NCI-H774 (cell line): ENCODE data around the gene CFAP141.
"Not testable (repeated sequence)": the region's sequence is repeated elsewhere in the genome, so short reads cannot be mapped to it uniquely, and the experiment has no call there.

Source experiments
- DNase-seq: peaks from one replicate; lab custom pipeline; 2025; lab: John Stamatoyannopoulos, UW

The CFAP141 gene

DNA sequence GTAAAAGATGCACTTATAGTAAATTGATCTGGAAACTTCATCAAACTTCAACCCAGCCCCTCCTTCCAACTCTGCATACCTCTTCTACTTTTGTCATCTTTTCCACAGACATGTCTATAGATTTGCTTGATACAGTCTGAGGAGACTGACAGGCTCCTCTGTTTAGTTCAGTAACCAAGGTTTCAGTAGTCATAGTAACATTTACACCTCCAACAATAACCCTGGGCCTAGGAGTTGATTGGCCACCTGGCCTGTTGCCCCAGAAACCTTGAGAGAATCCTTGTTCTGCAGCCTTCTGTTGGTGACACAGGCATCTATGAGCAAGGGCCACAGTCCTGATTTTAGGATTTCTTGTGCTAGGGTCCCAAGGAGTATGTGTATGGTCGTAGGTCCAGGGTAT is at the start of gene CFAP141:
TSS of gene CFAP141 (minus strand) at position 138 of the 400 bp plus-strand sequence. CDS start at position 112, 26 bp downstream.
- no peak for DNase-seq

DNA sequence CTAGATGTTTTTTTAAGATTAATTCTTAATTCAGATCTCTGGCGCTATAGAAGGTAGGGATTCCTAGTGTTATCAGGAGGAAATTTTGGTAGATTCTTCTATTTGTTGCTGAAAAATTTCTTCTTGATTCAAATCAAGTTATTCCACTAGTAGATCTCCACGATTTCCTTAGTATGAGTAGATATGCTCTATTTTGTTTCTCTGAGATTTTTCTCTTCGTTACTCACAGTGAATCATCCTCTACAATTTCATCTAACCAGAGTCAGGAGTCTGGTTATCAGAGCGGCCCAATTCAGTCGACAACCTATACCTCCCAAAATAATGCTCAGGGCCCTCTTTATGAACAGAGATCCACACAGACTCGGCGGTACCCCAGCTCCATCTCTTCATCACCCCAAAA is 47.5 kb upstream of the CFAP141 start:
- no peak for DNase-seq

DNA sequence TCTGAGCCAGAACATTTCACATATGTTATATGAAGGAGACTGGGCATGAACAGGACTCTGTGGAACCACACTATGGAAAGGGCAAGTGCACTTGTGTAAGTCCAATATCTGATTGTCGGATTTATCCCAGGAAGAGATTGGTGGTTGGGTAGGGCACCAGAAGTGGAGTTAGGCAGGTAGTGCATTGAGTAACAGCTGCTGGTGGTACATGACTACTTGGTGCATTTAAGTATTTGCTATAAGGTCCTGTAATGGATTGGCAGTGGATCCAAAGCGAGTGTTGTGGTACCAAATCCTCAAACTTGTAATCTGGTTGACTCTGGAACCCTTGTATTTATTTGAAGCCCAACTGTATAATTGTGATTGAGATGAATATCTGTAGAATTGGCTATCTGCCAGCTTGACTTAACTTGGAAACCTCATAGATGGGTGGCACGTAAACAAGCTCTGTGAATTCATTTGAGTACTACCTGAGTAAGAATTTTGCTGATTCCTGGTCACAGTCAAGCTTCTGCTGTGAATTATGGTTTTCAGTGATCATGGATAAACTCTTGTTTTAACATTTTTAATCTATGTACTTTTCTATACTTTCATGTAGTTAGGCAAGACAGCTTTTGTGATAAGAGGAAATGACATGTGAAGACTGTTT is 35.7 kb upstream of the CFAP141 start:
- DNase-seq = no peak

DNA sequence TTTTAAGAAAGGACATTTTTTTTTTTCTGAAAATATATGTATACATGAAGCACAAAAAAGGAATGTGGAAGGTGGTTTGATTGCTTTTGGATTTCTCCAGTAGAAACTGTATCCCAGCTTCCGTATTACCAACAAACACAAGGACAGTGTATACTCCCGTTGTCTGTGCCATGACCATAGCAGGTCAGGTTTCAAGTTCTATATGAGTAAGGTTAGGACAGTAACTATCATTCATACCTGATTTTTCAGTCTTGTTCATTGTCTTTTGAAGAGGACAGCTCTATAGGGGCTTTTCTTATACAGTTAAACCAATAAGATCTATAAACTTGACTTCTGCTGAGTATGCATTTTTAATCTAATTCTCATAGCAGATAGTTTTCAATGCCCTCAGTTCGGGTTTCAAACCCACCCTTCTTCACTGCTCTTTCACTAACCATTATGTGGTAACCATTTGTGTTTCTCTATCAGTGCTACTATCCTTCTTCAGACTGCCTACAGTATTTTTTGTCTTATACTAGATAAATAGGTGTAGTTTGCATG is 34.2 kb upstream of the CFAP141 start:
- no peak for DNase-seq

DNA sequence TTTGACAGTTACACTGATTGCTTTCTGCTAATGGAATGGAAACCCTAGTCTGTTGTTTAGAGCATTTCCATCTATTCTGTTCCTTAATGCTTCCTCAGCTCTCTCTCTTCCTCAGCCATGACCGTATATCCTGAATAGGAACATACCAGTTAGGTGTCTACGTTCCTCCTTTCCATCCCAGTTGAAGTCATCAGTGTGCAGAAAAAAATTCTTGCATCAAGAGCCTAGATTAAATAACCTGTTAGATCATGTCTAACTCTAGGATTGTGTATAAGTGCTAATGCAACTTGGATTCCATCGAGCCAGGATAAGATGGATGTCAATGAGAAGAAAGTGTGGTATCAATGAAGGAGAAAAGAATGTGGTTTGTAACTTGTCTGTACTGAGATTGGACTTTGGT is 33.4 kb upstream of the CFAP141 start:
- no peak for DNase-seq

DNA sequence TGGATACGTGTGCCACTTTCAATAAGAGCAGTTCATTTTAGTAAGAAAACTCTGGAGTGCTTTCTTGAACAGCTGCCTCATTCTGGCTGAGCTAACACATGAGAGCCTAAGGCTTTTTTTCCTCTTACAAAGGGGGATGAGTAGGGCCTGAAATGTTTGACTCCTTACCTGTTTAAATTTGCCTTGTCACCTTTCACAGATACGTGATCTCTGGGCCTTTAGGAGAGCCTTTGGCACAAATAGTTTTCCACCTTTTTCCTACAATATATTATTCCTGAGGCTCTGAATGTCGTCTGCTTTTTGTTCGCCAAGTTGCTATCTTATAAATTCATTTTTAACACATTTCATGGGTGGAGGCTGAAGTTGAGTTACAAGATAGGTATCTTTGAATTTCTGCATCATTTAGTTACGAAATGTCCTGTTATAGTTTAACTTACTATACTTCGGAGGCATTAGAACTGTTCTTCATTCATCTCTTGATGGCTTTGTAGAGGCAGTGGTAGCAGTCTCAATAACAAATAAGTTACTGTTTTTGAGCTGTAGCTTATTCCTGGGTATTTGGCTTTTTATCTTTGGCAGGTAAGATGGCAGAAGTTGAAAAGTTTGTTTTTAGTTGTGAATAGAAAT is 31.9 kb upstream of the CFAP141 start:
- no peak for DNase-seq

DNA sequence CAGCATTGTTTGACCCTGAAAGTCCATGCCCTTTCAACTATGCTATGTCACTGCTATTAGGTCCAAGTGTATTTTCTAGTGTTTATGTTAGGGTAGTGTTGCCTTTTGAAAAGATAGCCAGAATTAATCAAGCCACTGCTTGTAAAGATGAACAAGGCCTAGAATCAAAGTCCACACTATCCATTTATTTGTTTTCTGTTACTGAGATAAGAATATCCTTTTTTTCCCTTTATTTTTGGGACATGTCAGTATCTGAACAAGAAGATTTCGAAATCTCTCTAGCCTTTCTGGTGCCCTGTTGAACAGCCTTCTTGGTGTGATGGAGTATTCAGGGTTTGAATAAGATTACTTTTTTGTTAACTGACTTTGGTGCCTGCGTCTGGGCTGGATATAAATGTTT is 31.3 kb upstream of the CFAP141 start:
- no peak for DNase-seq

DNA sequence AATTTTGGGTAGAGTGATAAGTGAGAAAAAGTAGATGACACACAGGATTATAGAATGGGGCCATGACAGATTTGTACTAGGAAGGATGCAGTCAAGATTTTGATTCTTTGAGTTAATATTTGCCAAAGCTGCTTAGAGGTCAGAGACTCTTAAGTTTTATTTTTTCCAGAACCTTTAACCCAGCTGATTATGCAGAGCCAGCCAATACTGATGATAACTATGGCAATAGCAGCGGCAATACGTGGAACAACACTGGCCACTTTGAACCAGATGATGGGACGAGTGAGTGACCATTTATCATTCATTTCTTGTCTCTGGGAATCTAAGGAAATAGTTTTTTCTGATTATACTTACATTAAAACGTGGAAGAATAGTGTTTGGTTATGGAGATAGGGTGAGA is 30.7 kb upstream of the CFAP141 start:
- DNase-seq = no peak

DNA sequence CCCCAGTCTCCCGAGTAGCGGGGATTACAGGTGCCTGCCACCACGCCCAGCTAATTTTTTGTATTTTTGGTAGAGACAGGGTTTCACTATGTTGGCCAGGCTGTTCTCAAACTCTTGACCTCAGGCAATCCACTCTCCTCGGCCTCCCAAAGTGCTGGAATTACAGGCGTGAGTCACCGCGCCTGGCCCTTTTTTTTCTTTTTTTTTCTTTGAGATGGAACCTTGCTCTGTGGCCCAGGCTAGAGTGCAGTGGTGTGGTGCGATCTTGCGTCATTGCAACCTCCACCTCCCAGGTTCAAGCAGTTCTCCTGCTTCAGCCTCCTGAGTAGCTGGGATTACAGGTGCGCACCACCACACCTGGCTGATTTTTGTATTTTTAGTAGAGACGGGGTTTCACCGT is 27.0 kb upstream of the CFAP141 start:
- DNase-seq = not testable (repeated sequence)

DNA sequence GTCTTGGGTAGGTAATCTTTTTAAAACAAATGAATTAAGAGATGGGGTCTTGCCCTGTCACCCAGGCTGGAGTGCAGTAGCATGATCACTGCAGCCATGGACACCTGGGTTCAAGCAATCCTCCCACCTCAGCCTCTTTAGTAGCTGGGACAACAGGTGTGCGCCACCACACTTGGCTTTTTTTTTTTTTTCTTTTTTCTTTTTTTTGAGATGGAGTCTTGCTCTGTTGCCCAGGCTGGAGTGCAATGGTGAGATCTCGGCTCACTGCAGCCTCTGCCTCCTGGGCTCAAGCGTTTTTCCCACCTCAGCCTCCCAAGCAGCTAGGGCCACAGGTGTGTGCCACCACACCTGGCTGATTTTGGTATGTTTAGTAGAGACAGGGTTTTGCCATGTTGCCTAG is 25.0 kb upstream of the CFAP141 start:
- DNase-seq = not testable (repeated sequence)

DNA sequence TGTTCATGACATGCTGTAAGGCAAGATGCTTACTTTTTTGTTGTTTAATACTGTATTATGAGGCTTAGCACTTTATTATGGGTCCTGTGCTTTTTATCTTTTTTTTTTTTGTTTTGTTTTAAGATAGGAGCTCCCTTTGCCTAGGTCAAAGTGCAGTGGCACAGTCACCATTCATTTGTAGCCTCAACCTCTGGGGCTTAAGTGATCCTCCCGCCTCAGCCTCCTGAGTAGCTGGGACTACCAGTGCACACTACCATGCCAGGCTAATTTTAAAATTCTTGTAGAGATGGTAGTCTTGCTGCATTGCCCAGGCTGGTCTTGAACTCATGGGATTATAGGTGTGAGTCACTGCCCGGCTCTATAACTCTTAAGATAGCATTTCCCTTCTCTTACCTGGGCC is 19.2 kb upstream of the CFAP141 start:
- no peak for DNase-seq

DNA sequence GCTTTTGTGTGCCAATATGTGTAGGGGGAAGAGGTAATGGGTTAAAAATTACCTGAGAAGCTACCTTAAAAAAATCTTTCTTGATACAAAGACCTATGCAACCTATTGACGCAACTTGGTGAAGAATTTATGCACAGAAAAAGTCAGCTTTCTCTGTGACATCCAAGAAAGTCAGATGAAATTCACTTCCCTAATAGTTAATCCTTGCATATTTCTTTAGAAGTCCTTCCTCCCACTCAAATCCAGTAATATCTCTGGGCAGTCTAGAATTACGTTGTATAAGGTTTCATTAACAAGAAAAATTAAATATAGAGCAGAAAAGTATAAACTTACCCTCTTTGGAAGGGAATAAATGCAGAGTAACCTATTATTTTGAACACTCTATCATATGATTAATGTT is 17.5 kb upstream of the CFAP141 start:
- DNase-seq = no peak

DNA sequence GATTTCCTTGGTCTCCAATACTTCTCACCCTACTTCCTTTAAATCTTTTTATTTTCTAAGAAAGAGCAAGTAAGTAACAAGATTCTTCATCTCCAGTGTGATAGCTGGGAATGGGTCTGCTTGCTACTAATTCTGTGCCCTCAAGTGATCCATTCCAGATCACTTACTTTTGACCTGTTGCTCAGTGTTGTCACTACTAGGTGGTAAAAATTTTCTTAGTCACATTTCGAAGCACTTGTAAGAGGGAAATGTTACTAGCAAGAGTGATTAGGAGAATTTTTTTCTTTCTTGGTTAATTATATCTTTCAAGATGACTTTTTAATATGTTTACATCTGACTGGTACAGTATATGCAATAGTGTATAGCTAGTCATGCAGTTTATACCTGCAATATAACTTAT is 16.8 kb upstream of the CFAP141 start:
- no peak for DNase-seq

DNA sequence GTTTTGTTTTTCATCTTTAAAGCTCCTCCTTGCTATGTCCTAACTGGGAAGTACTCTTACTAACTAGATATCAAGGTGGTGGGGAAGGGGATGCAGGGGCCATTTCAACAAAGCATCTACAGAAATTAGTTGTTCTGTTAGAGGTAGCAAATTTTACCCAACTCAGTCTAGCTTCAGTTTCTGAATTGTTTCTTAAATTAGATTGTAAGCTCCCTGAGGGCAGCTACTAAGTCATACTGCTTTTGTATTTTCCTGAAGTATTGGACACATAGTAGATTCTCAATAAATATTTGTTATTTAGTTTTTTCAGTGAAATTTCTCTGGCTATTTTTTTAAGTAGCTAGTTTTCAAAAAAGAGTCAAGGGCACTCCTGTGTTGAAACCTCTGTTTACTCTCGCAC is 16.4 kb upstream of the CFAP141 start:
- DNase-seq = no peak

DNA sequence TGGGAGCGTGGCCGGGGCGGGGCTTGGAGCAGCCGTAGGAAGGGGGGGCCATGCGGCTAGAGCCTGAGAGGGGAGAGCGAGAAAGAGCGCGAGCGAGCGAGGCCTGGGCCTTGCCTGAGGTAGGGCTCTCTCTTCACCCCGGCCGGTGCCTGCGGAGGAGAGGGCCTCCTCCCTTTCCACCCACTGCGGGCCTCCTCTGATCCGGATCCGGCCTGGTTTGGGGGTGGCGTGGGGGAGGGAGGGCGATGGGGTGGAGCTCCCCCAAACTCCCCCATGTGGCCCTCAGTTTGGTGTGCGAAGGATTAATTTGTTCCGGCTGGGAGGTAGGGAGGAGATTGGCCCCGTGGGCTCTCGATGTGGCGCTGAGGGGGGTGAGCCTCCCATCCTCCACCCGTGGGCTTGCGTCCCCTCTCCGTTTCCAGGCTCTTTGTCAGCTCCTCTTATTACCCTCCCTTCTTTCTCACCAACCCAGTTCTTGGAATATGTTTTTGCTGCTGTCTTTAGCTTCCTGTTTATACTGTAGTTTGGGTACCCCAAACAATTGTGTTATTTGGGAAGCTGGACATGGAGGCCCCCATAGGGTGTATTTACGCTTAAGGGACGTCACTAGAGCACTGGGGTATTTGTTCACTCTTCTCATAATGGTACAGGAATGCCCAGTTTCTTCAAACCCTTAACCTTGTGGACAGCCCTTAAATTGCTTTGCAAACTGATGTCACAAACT is 15.3 kb upstream of the CFAP141 start:
- peak; percentile 41 for DNase-seq

DNA sequence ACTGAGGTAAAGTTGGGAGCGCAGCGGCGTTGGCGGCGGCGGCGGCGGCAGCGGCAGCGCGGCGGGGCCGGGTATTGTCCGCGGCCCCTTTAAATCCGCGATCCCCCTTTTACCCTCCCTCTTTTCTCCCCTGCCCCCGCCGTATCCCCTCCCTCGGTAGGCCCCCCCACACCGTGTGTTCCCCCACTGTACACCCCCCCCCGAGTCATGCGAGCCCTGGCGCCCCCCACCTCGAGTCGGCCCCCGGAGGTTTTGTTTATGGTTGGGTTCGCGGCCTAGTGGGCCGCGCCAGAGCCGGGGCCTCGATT is 14.8 kb upstream of the CFAP141 start:
- no peak for DNase-seq

DNA sequence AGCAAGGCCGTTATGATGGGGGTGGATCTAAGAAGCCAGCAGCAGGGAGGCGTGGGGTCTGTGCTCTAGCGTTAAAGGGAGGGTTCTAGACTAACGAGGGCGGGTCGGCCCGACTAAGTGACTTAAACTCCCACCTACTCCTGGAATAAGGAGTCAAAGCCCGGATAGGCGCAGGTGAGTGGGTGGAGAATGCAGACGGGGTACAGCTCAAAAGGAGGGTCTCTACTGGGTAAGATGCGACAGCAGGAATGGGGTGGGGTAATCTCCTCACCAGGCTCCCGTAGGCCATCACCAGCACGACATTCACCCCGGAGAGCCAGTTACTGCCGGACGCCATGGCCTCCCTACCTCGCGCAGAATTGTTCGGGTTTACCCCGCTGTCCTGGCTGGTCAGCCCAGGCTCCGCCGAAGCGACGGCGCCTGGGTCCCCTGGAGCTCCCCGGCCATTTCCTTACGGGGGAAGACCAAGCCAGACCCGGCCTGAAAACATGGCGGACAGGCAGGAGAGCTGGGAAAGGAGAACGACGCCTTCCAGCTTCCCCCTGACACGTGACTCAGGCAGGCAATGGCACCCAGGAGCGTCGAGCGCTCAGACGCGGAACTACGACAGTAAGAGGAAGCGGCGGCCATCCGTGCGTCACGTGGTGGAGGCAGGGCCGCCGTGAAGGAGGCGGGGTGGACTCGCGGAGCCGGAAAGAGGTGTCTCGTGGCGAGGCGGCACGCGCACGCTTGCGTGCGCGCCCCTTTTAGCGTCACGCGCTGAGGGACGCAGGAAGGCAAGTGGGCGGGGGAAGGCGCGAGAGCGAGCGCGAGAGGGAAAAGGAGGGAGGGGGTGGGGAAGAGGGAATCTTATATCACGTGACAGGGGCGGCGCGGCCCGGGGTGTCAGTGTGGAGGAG is 14.2 kb upstream of the CFAP141 start, which contains the start of gene UBAP2L:
TSS of gene UBAP2L (plus strand) at position 885 of the 899 bp plus-strand sequence. CDS start 4,169 bp downstream, outside the sequence.
- peak; percentile 99 for DNase-seq

DNA sequence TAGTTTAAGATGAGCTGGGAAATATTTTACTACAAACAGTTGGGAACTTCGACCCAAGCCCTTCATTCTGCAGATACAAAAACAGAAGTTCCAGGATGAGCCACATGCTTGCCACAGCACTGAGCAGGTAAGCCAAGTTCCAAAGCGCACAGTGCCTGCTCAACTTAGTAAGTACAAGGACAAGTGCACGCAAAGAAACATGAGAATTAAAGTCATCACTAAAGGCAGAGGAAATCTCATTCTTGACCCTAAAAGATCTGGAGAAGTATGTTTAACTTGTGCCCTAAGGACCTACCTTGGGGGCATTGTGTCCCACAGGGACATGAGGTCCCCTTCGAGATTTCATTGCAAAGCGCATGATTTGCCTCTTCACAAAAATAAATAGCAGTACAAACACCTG is 13.4 kb upstream of the CFAP141 start:
- DNase-seq = no peak

DNA sequence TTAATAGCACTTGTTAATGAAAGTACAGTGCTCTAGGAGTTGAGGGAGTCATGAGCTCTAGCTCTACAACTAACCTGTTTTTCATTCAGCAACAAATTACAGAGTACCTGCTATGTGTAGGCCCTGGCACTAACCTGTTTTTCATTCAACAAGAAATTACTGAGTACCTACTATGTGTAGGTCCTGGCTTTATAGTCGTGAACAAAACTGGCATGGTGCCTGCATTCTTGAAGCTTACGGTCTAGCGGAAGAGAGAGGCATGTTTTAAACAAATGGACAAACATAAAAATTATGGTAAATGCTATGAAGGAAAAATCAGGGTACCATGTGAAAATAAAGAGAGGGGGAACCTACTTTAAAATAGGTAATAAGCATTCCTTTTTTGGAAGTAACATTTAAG is 12.4 kb upstream of the CFAP141 start:
- no peak for DNase-seq

DNA sequence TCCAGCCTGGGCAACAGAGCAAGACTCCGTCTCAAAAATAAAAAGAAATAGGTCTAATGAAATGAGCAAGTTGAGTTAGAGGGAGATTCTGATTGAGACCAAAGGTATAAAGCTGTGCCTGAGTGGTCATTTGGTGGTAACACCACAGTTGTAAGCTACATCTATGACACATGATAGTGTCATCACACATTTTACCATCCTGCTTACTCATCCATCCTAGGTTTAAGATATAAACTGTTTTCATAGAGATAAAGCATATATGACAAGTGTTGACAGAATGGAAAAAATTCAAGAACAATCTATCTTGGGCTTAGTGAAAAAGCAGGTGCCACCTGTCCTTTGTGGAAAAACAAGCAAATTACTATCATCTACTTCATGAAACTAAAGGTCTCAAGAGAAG is 7.1 kb upstream of the CFAP141 start:
- DNase-seq = no peak

DNA sequence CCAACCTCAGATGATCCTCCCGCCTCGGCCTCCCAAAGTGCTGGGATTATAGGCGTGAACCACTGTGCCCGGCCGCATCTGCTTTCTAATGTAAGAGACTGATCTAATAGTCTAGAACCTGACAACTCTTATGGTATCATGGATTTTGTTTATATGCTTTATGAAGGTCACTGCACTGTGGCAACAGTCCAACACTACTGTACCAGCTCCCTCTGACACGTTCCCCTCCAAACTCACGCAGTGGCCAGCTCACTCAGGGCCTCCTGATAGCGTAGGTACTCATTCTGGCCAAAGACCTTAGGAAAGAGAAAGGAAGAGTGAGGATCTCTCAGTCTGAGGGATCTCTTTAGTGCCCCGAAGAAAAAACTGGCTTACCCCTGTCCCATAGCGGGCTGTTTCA is 6.0 kb upstream of the CFAP141 start:
- no peak for DNase-seq
